HCT116 (cell line): ENCODE data around the gene PHF5A. TPM values are rescaled to one million over a fixed set of nuclear protein-coding genes. Genes with fewer than 3 reads are reported as not detected.

Experiments
- ATAC-seq: fragments of 200-7000 bp; cut with Tn5 transposase; 2 replicates; pipeline ENCODE4 v1.9.1; 2020; ENCODE audit warnings: mild to moderate bottlenecking, moderate library complexity
- BruUV-seq: library from RNA; stranded (reverse); fragments of 400-500 nt; replicated peaks from 2 replicates; lab custom pipeline; 2021; lab: Mats Ljungman, UMichigan
- CTCF ChIA-PET: fragments of 300-600 bp; sonication (Branson Sonifier 250); formaldehyde crosslinking; loops from one replicate; lab custom pipeline; 2021; ENCODE audit warnings: antibody characterized with exemption; lab: Charles Lee
- POLR2A ChIA-PET: fragments of 300-600, 350-600 bp; sonication (Branson Sonifier 250); formaldehyde crosslinking; loops from one replicate; lab custom pipeline; 2021; ENCODE audit warnings: antibody characterized with exemption; lab: Charles Lee
- RAD21 ChIA-PET, 2 experiments: fragments of 300-600 bp; sonication (Branson Sonifier 250); formaldehyde crosslinking; loops; one replicate each; lab custom pipeline; 2023; ENCODE audit warnings: low total read pairs in 2 of 2; ENCODE audit not compliant: uncharacterized antibody in 2 of 2, unreplicated experiment in 2 of 2, low non-redundant PET in 1 of 2; lab: Charles Lee
- DNase-seq: peaks from one replicate; pipeline ENCODE4 v3.0.0-alpha.2; 2010; ENCODE audit warnings: low read depth, low spot score
- H2AFZ ChIP-seq: fragments of 200-600 bp; shearing (Covaris generic), sonication (generic); 2 replicates; pipeline ENCODE4 v1.6.1; 2017; ENCODE audit warnings: low read depth, mixed run types, mixed read lengths, antibody characterized with exemption, low read length; ENCODE audit not compliant: poor library complexity, severe bottlenecking
- H3K27ac ChIP-seq: 2 replicates; pipeline ENCODE4 v1.5.1; 2012; ENCODE audit warnings: low read depth, low read length
- H3K27me3 ChIP-seq: fragments of 200-600 bp; sonication (generic); 2 replicates; pipeline ENCODE4 v1.6.1; 2016; ENCODE audit warnings: mixed run types, low read length, mixed read lengths; ENCODE audit not compliant: insufficient read depth
- H3K36me3 ChIP-seq, 2 experiments: fragments of 200-500 bp in 1 of 2; fragments of 200-600 bp in 1 of 2; sonication (Bioruptor generic) in 1 of 2; sonication (generic) in 1 of 2; 2 replicates each; pipeline versions ENCODE4 v1.5.1 to v1.6.1; 2014 to 2016; ENCODE audit warnings: low read length in 2 of 2, inconsistent platforms in 1 of 2, mixed read lengths in 1 of 2, mixed run types in 1 of 2; ENCODE audit not compliant: insufficient read depth in 2 of 2, control insufficient read depth in 1 of 2
- H3K4me1 ChIP-seq, 2 experiments: fragments of 200-600 bp in 1 of 2; sonication (generic) in 1 of 2; 2 replicates each; pipeline versions ENCODE4 v1.5.1 to v1.6.1; 2012 to 2017; ENCODE audit warnings: low read length in 2 of 2, inconsistent platforms in 1 of 2, mild to moderate bottlenecking in 1 of 2, mixed read lengths in 1 of 2, mixed run types in 1 of 2, moderate library complexity in 1 of 2; ENCODE audit not compliant: insufficient read depth in 2 of 2, control insufficient read depth in 1 of 2
- H3K4me2 ChIP-seq: fragments of 200-600 bp; sonication (generic); 2 replicates; pipeline ENCODE4 v1.6.1; 2017; ENCODE audit warnings: mixed run types, low read length, mixed read lengths
- H3K4me3 ChIP-seq, 2 experiments: fragments of 200-600 bp in 1 of 2; sonication (generic) in 1 of 2; replicated peaks in 1 of 2; 2 replicates each; pipeline ENCODE4 v1.5.1; 2011 to 2016; ENCODE audit warnings: low read length in 2 of 2, control low read depth in 1 of 2, low read depth in 1 of 2, mild to moderate bottlenecking in 1 of 2, mixed read lengths in 1 of 2, mixed run types in 1 of 2
- H3K79me2 ChIP-seq: fragments of 200-600 bp; sonication (generic); 2 replicates; pipeline ENCODE4 v1.6.1; 2017; ENCODE audit warnings: mild to moderate bottlenecking, mixed run types, low read length, moderate library complexity, mixed read lengths; ENCODE audit not compliant: insufficient read depth
- H3K9ac ChIP-seq: fragments of 200-600 bp; sonication (generic); 2 replicates; pipeline ENCODE4 v1.6.1; 2016; ENCODE audit warnings: low read length, mixed read lengths
- H3K9me2 ChIP-seq: fragments of 200-600 bp; sonication (generic), shearing (Covaris generic); 2 replicates; pipeline ENCODE4 v1.6.1; 2017; ENCODE audit warnings: mixed run types, mild to moderate bottlenecking, moderate library complexity; ENCODE audit not compliant: insufficient read depth
- H3K9me3 ChIP-seq, 2 experiments: fragments of 200-500 bp in 1 of 2; fragments of 200-600 bp in 1 of 2; sonication (Bioruptor generic) in 1 of 2; sonication (generic) in 1 of 2; 2 replicates each; pipeline ENCODE4 v1.6.1; 2014 to 2017; ENCODE audit warnings: low read length in 2 of 2, mixed read lengths in 2 of 2, inconsistent platforms in 1 of 2, low read depth in 1 of 2, mild to moderate bottlenecking in 1 of 2, mixed run types in 1 of 2, moderate library complexity in 1 of 2; ENCODE audit not compliant: control insufficient read depth in 1 of 2, insufficient read depth in 1 of 2
- H4K20me1 ChIP-seq: fragments of 200-600 bp; sonication (generic), shearing (Covaris generic); 2 replicates; pipeline ENCODE4 v1.6.1; 2017; ENCODE audit warnings: mixed run types, mild to moderate bottlenecking, moderate library complexity; ENCODE audit not compliant: insufficient read depth
- CBX3 ChIP-seq: IDR thresholded peaks from 2 replicates; pipeline ENCODE4 v1.6.1; 2012; ENCODE audit warnings: low read depth
- CEBPB ChIP-seq: IDR thresholded peaks from 2 replicates; pipeline ENCODE4 v1.6.1; 2012; ENCODE audit warnings: low read depth
- EGR1 ChIP-seq: IDR thresholded peaks from 2 replicates; pipeline ENCODE4 v1.6.1; 2012; ENCODE audit warnings: low read depth
- EZH2 ChIP-seq: fragments of 200-600 bp; sonication (generic); IDR thresholded peaks from 2 replicates; pipeline ENCODE4 v1.6.1; 2017; ENCODE audit warnings: antibody characterized with exemption, mixed run types
- EZH2phosphoT487 ChIP-seq: fragments of 200-600 bp; IDR thresholded peaks from 2 replicates; pipeline ENCODE4 v1.6.1; 2018; ENCODE audit warnings: antibody characterized with exemption, borderline replicate concordance
- FOSL1 ChIP-seq: IDR thresholded peaks from 2 replicates; pipeline ENCODE4 v1.6.1; 2012; ENCODE audit warnings: low read depth
- POLR2A ChIP-seq: IDR thresholded peaks from 2 replicates; pipeline ENCODE4 v1.7.0; 2011; ENCODE audit warnings: borderline replicate concordance; ENCODE audit not compliant: insufficient read depth, insufficient read length; ENCODE audit errors: extremely low read depth
- SIN3A ChIP-seq: IDR thresholded peaks from 2 replicates; pipeline ENCODE4 v1.6.1; 2012; ENCODE audit warnings: low read depth
- SP1 ChIP-seq: IDR thresholded peaks from 2 replicates; pipeline ENCODE4 v1.6.1; 2012; ENCODE audit warnings: low read depth
- SRF ChIP-seq: IDR thresholded peaks from 2 replicates; pipeline ENCODE4 v1.6.1; 2012; ENCODE audit warnings: low read depth
- TCF7L2 ChIP-seq: IDR thresholded peaks from 2 replicates; pipeline ENCODE4 v1.7.0; 2011; ENCODE audit warnings: borderline replicate concordance, inconsistent platforms; ENCODE audit not compliant: insufficient read depth, insufficient read length; ENCODE audit errors: extremely low read depth
- YY1 ChIP-seq: IDR thresholded peaks from 2 replicates; pipeline ENCODE4 v1.6.1; 2011; ENCODE audit warnings: low read length, low read depth, moderate library complexity, mild to moderate bottlenecking; ENCODE audit not compliant: insufficient replicate concordance; ENCODE audit errors: extremely low read depth
- ZFX ChIP-seq: fragments of 450-650 bp; IDR thresholded peaks from 2 replicates; pipeline ENCODE4 v1.6.1; 2017
- ZNF274 ChIP-seq: fragments of 200-500 bp; sonication (Bioruptor generic); IDR thresholded peaks from 2 replicates; pipeline ENCODE4 v1.6.1; 2014; ENCODE audit warnings: mild to moderate bottlenecking, low read depth, low read length, inconsistent platforms
- intact Hi-C: fragments of 100-400 bp; cut with micrococcal nuclease; formaldehyde crosslinking; loops from 2 replicates; pipeline ENCODE4 v1.10.0; 2022
- total RNA-seq: library from RNA; stranded (reverse); gene quantifications from one replicate; pipeline ENCODE4 v1.2.1, GENCODE V29; 2021; ENCODE audit not compliant: unreplicated experiment
- TF ChIP-seq, protein P1 (sequence below), 3 experiments: fragments of 200-600 bp in 1 of 3; sonication (generic) in 1 of 3; IDR thresholded peaks in 2 of 3; conservative IDR thresholded peaks in 1 of 3; 2 replicates each; pipeline ENCODE4 v1.5.1; 2012 to 2017; ENCODE audit warnings: low read depth in 2 of 3, low read length in 2 of 3, antibody characterized with exemption in 1 of 3, borderline replicate concordance in 1 of 3, control low read depth in 1 of 3, mild to moderate bottlenecking in 1 of 3, mixed read lengths in 1 of 3, mixed run types in 1 of 3, moderate library complexity in 1 of 3; ENCODE audit not compliant: insufficient read depth in 1 of 3
- TF ChIP-seq, protein P2 (sequence below): IDR thresholded peaks from 2 replicates; pipeline ENCODE4 v1.6.1; 2012
- TF ChIP-seq, protein P3 (sequence below): IDR thresholded peaks from 2 replicates; pipeline ENCODE4 v1.6.1; 2011; ENCODE audit warnings: mild to moderate bottlenecking, low read length, moderate library complexity; ENCODE audit not compliant: insufficient replicate concordance; ENCODE audit errors: extremely low read depth
- TF ChIP-seq, protein P4 (sequence below): IDR thresholded peaks from 2 replicates; pipeline ENCODE4 v1.6.1; 2012

Gene PHF5A
- total RNA-seq, 1 experiment from 2014 or later: 86.0 TPM

DNA sequence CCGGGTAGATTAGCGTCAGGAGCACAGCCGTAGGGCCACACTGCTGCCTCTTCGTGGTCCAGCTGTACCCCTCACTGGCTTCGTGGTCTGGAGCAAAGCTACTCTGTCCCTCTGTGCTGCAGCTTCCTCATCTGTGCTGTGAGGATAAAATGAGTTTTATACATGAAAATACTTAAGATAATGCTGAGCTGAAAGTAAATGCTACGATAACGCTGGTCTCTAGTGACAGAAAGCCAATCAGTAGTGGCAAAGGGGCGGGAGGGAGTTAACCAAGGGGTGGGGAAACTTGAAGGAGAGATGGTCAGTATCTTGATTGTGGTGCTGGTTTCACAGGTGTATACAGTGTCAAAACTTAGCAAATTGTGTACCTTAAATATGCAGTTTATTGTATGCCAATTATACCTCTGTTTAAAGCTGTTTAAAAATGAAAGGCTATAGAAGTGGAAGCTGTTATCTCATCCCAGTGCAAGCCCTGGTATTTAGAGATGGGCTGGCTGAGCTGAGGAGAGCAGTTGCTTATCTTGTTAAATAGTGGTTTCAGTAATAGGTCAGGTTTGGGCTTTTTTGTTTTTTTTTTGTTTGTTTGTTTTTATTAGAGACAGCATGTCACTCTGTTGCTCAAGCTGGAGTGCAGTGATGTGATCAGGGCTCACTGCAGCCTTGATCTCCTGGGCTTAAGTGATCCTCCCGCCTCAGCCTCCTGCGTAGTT is 37.2 kb upstream of the PHF5A start:
- RAD21 ChIA-PET: interaction anchor here in 1 of 2 experiments (1.0 kb wide), 1 partner anchor 12 kb away, joined by 5 read pairs; no protein-coding TSS in a partner anchor
- no peak for ATAC-seq
- CTCF ChIA-PET: no interaction called here
- DNase-seq: no peak
- H3K27me3 ChIP-seq: no peaks in the 10 kb centered on the region
- no peak overlapping the region for H3K9ac ChIP-seq
- H2AFZ ChIP-seq: no peak overlapping the region
- no peaks in the 10 kb centered on the region for H3K9me2 ChIP-seq
- peaks cover 6 to 20% of the 10 kb centered on the region in 2 experiments; a peak in 3 of 4 replicates for H3K36me3 ChIP-seq
- no peaks in the 10 kb centered on the region for H4K20me1 ChIP-seq
- no peak overlapping the region for H3K4me3 ChIP-seq
- peaks cover 30% of the 10 kb centered on the region for H3K79me2 ChIP-seq
- intact Hi-C loops: no loop called here
- POLR2A ChIA-PET: no interaction called here
- H3K9me3 ChIP-seq: no peaks in the 10 kb centered on the region
- no peak overlapping the region for H3K4me2 ChIP-seq
- H3K4me1 ChIP-seq: no peaks in the 10 kb centered on the region
- TF ChIP-seq EGR1 (no peak), SRF (no peak), SIN3A (no peak), CEBPB (no peak), ZFX (no peak), YY1 (no peak), CBX3 (no peak), ZNF274 (no peak), POLR2A (no peak), EZH2phosphoT487 (no peak), TCF7L2 (no peak), FOSL1 (no peak), EZH2 (no peak), SP1 (no peak)
- TF ChIP-seq, protein P1, sequence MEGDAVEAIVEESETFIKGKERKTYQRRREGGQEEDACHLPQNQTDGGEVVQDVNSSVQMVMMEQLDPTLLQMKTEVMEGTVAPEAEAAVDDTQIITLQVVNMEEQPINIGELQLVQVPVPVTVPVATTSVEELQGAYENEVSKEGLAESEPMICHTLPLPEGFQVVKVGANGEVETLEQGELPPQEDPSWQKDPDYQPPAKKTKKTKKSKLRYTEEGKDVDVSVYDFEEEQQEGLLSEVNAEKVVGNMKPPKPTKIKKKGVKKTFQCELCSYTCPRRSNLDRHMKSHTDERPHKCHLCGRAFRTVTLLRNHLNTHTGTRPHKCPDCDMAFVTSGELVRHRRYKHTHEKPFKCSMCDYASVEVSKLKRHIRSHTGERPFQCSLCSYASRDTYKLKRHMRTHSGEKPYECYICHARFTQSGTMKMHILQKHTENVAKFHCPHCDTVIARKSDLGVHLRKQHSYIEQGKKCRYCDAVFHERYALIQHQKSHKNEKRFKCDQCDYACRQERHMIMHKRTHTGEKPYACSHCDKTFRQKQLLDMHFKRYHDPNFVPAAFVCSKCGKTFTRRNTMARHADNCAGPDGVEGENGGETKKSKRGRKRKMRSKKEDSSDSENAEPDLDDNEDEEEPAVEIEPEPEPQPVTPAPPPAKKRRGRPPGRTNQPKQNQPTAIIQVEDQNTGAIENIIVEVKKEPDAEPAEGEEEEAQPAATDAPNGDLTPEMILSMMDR (IDR thresholded peaks at IDR 0.05 in 2 of 3, conservative IDR thresholded peaks at IDR 0.05 in 1 of 3; ENCODE audit: borderline replicate concordance in 1 of 3, insufficient read depth in 1 of 3, low read depth in 2 of 3, low read length in 2 of 3): no peak
- TF ChIP-seq, protein P2, sequence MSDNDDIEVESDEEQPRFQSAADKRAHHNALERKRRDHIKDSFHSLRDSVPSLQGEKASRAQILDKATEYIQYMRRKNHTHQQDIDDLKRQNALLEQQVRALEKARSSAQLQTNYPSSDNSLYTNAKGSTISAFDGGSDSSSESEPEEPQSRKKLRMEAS: no peak
- TF ChIP-seq, protein P3, sequence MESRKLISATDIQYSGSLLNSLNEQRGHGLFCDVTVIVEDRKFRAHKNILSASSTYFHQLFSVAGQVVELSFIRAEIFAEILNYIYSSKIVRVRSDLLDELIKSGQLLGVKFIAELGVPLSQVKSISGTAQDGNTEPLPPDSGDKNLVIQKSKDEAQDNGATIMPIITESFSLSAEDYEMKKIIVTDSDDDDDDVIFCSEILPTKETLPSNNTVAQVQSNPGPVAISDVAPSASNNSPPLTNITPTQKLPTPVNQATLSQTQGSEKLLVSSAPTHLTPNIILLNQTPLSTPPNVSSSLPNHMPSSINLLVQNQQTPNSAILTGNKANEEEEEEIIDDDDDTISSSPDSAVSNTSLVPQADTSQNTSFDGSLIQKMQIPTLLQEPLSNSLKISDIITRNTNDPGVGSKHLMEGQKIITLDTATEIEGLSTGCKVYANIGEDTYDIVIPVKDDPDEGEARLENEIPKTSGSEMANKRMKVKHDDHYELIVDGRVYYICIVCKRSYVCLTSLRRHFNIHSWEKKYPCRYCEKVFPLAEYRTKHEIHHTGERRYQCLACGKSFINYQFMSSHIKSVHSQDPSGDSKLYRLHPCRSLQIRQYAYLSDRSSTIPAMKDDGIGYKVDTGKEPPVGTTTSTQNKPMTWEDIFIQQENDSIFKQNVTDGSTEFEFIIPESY: no peak
- TF ChIP-seq, protein P4, sequence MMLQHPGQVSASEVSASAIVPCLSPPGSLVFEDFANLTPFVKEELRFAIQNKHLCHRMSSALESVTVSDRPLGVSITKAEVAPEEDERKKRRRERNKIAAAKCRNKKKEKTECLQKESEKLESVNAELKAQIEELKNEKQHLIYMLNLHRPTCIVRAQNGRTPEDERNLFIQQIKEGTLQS: no peak
- no TSS peak for BruUV-seq
- no peak overlapping the region for H3K27ac ChIP-seq
